GM19468 (cell line): ENCODE data around the gene BABAM2.

Experiments
- ATAC-seq: cut with Tn5 transposase; IDR thresholded peaks from one replicate; pipeline ENCODE4 v1.9.1; 2021; ENCODE audit warnings: mild to moderate bottlenecking, moderate library complexity, moderate number of reproducible peaks; ENCODE audit not compliant: unreplicated experiment; ENCODE audit errors: extremely low read depth

BABAM2 gene

GRCh38 chr2:28172114-28172898 lies 281.8 kb downstream of the BABAM2 start:
- ATAC-seq: no peak

- ATAC-seq: no peak
Measured at GRCh38 chr2:28173377-28173776, 282.8 kb downstream of the BABAM2 start.

- no peak for ATAC-seq
Measured at GRCh38 chr2:28174211-28174610, 283.7 kb downstream of the BABAM2 start.

- no peak for ATAC-seq
Measured at GRCh38 chr2:28175028-28175427, 284.5 kb downstream of the BABAM2 start.

GRCh38 chr2:28178946-28179345 lies 288.4 kb downstream of the BABAM2 start:
- ATAC-seq: no peak

- ATAC-seq: no peak
Measured at GRCh38 chr2:28181801-28182200, 291.3 kb downstream of the BABAM2 start.

GRCh38 chr2:28182348-28182747 lies 291.8 kb downstream of the BABAM2 start:
- no peak for ATAC-seq

DNA sequence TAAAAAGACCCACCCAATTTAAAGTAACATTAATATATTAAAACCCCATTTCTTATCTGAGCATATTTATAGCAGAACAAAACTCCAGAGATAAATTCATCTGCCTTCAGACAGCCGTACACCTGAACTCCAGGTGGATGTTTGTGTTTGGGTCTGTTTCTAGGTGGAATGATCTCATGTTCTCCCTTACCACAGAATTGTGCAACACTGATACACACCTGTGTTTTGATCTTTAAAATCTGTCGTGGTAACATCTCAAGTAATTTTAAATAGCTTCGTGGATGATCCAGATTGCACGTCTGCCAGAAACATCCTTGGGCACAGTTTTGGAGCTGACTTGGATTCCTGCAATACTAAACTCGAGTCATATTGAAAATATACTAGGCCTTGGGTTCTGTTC lies 294.6 kb downstream of the BABAM2 start:
- ATAC-seq: no peak

DNA sequence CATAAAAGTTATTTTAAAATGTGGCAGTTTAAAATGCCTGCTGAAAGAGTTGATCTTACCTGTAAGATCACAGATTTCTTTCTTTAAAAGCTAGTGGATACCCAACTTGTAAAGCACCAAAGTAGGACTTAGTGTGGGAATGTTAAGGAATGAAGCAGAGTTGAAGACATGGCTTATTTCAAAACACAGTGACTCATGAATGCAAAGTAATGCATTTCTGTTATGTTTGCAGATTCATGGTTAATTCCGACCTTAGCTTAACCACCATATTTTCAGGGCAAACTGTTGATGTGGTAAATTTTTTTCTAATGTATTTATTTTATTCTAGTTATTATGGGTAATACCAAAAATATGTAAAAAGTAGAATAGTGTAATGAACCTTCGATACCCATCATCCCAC lies 295.4 kb downstream of the BABAM2 start:
- no peak for ATAC-seq

DNA sequence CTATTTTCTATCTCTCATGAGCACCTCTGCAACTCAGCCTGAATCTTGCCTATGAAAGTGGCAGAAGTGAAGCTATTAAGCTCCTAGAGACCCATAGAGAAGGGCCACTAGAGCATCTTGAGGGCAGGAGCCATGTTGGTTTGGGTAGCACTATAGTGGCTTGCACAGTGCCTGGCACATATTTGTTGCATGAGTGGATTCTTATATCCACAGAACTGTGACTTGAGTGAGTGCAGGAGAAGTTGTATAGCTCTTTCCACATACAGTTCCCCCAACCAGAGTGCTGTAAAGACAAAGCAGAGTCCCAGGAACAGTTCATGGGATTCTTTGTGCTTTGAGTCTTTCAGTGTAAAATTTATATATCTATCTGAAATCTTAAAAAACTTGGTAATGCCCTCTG lies 296.7 kb downstream of the BABAM2 start:
- no peak for ATAC-seq

GRCh38 chr2:28188436-28188835 lies 297.9 kb downstream of the BABAM2 start:
- no peak for ATAC-seq

GRCh38 chr2:28193630-28194403 lies 303.3 kb downstream of the BABAM2 start:
- ATAC-seq: no peak

- ATAC-seq: no peak
Measured at GRCh38 chr2:28199995-28200679, 309.6 kb downstream of the BABAM2 start.

GRCh38 chr2:28201671-28202180 lies 311.2 kb downstream of the BABAM2 start:
- no peak for ATAC-seq

DNA sequence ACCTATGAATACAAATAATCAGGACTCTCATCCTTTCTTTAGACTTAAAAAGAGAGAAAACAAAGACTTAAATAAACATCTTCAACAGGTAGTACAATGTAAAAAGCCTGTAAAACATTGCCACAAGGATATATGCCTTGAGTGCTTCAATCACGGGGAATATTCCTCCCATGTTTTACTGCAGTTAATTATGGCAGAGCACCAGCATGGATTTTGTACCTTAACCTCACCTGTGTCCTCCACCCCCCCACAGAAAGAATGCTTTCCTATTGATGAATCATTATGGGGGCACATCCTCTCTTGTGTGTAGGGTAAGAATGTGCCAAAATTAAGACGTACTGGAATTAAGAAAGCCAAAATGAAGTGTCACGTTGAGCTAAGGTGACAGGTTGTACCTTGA lies 312.2 kb downstream of the BABAM2 start:
- no peak for ATAC-seq

DNA sequence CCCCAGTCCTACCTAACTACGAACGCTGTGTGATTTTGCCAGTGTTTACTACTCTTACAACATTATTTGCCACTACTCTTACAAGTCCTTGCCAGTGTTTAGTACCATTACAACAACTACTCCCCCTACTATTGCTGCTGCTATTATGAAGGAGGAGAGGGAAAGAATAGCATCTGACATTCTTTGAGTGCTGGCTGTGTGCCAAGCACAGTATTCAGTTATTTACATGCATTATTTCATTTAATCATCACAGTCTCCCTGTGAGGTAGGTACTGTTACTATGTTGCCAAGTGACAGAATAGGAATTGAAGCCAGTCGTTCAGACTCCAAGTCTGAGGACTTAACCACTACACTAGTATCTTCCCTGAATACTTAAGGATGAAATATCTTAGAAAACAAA lies 316.2 kb downstream of the BABAM2 start:
- ATAC-seq: no peak

DNA sequence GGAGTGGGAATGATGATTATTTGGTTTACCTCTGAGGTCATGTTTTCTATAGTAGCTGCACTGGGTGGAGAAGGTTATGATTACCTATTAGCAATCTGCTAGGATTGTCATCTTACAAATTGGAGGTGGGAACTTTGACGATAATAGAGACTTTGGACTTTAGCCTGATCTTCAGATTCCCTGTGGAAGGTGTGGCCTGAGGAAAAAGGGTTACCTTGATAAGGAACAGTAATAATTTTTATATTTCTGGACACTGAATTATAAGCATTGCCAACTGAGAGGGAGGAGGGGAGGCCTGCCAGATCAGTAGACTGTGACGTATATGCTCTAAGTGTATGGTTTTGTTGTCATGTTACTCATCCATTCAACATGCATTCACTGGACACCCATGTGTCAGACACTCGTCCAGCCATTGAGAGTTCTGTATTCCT lies 318.7 kb downstream of the BABAM2 start:
- no peak for ATAC-seq

DNA sequence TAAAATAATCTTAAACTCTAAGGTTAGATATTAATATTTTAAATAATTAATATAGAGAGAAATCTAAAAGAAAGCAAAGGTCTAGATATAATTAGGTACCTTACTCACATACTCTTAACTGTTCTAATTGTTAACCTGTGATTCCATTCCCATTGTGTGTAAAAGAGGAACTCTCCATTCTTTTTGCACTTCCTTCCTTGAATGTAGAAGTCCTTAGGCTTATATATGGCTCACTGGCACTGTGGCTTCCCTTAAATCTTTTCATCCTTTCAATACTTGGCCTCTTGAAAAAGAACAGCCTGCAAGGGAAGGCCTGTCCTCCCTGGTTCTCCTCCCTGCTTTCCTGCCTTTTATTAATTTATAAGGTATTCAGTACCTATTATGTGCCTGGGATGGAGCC lies 319.3 kb downstream of the BABAM2 start:
- ATAC-seq: no peak

DNA sequence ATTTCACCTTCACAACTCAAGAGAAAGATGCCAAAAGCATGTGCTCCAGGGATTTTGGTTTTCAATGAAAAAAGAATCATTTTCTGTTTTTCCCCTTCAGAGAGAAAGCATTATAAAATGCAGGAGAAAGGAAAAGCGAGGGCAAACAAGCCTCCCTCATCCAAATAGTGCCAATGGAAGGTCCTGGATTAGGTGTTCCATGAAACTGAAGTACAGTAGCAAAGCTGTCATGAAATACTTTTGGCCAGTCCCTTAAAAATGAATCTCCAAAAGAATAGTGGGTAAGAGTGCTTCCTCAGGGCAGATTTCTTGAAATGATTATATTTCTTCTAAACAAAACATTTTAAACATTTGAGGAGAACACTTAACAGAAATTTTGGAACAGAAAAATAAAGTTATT lies 320.0 kb downstream of the BABAM2 start:
- ATAC-seq: no peak

DNA sequence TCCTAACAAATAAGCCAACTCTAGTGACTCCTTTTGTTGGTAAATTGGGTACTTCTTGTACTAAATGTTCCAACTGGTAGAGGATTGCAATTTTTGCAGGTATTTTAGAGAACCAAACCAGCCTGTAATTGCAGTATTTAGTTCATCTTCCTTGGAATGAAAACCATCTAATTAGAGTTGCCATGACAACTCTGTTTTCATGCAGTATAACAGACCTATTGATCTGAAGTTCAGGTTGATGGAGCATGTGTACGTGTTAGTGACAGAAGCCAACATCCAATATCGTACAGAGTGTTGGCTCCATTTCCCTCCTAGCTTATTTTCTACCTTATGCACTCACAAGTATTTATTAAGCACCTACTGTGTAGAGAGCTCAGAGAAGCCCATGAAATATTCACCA lies 325.8 kb downstream of the BABAM2 start:
- no peak for ATAC-seq
